CD4-positive, alpha-beta T cell treated with Interleukin-4 for 1 hour (primary cell): Measurements from ENCODE around the gene BMPR2.
"Not testable (repeated sequence)": the region's sequence is repeated elsewhere in the genome, so short reads cannot be mapped to it uniquely, and the experiment has no call there.

Experiments
- DNase-seq, 2 donors: peaks; one replicate each; pipeline ENCODE4 v3.0.0-alpha.2; 2020 to 2022

The BMPR2 gene

DNA sequence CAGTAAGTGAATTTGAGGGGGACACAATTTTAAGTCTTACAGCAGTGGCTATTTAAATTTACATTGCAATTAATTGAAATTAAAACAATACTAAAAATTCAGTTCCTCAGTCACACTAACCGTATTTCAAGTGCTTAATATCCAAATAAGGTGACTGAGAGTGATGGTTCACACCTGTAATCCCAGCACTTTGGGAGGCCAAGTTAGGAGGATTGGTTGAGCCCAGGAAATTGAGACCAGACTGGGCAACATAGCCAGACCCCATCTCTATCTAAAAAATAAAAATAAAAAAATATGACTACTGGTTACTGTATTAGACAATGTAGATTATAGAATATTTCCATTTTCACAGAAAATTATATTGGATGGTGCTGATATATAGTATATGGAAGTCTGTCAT, 79.0 kb downstream of the BMPR2 start:
- no peak for DNase-seq

DNA sequence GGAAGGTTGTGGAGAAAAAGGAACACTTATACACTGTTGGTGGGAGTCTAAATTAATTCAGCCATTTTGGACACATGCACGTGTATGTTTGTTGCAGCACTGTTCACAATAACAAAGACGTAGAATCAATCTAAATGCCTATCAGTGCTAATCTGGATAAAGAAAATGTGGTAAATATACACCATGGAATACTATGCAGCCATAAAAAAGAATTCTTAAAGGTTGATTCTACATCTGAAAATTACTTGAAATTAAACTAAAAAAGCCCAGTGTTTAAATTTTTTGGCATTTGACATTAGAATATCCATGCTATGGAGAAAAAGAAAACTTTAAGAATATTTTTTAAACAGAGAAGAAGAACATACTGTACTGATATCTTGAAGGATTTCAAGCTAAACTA, 84.0 kb downstream of the BMPR2 start:
- no peak for DNase-seq

GRCh38 chr2:202479090-202479489, 103.0 kb downstream of the BMPR2 start:
- DNase-seq: no peak

- DNase-seq: no peak
Measured at GRCh38 chr2:202479610-202480009, 103.5 kb downstream of the BMPR2 start.

DNA sequence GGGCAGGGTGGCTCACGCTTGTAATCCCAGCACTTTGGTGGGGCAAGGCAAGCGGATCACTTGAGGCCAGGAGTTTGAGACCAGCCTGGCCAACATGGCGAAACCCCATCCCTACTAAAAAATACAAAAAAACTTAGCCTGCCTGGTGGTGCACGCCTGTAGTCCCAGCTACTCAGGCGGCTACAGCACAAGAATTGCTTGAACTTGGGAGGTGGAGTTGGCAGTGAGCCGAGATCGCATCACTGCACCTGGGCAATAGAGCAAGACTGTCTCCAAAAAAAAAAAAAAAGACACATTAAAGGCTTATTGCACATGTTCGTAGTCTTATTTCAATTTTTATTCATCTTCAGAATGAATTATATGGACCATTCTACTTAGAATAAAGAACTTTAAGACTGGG, 110.2 kb downstream of the BMPR2 start:
- no peak for DNase-seq

DNA sequence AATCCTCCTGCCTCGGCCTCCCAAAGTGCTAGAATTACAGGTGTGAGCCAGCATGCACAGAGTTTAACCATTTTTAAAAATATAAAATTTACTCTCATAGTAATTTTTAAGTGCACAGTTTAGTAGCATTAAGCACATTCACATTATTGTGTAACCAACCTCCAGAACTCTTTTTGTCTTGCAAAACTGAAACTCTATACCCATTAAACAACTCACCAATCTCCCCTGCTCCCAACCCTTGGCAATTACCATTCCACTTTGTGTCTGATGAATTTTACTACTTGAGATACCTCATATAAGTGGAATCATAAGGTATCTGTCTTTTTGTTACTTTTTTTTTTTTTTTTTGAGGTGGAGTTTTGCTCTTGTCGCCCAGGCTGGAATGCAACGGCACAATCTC, 112.5 kb downstream of the BMPR2 start:
- no peak for DNase-seq

DNA sequence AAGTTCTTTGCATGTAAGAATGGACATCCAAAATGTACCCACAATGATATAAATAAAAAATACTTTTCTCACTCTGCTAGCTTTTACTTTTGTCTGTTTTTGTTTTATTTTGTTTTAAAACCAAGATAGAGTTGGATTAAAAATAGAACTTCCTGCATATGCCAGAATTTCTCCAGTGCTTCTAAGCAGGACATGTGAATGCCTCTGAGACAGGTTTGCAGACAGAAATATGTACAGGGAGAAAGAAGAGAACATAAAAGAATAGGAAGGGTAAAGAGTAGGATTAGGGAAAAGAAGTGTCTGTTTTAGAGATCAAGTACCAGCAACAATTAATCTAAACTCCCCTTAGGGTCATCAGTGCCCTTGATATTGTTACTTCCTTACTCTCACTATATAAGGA, 114.4 kb downstream of the BMPR2 start:
- no peak for DNase-seq

DNA sequence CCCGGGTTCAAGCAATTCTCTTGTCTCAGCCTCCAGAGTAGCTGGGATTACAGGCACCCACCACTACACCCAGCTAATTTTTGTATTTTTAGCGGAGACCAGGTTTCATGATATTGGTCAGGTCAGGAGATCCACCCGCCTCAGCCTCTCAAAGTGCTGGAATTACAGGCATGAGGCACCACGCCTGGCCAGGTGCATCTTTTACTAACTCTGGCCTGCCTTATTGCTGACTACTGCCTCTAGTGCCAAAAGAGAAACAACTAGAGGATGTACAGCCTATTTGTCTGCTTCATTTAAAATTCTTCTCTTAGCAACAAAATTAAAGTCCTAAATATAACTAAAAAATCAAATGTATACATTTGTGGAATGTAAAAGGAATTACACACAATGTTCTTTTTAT, 115.4 kb downstream of the BMPR2 start:
- no peak for DNase-seq

DNA sequence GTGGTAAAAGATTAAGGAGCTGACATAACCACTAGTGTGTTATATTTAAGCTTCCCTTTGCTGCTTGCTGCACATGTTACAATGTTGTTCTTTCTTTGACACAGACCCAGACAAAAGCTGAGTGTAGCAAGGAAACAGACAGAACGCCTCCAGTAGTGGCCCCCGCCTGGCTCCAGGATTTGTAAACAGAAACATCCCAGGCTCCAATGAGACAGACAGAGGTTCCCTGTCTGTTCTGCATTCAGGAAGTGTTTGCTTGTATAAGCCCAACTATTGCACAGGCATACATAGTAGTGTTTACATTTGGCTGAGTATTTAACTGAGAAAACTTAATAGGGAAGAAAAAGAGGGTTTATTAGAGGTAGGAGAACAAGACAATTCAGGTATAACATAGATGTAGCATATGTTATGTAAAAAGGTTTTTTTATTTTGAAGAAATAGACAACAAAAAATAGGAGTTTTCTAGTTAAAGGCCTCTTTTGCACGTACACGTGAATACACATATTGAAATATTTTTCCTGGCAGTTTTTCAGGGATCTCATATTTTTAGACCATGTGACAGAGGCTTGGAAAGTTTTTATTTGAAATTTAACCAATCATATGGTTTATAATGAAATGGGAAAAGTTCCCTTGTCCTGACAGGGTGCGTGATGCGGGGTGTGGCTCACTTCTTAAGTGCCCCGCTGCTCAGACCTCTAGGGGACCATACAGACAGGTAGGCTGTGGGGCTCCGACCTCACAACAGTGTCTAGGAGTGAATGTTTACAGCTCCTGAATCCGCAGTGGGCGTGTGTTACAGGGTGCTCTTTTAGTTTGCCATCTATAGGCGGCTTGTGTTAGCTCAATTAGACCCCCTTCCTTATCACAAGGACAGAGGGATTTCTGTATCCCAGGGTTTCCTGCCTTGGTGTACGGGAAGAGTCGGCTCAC, 118.4 kb downstream of the BMPR2 start:
- DNase-seq: no peak

DNA sequence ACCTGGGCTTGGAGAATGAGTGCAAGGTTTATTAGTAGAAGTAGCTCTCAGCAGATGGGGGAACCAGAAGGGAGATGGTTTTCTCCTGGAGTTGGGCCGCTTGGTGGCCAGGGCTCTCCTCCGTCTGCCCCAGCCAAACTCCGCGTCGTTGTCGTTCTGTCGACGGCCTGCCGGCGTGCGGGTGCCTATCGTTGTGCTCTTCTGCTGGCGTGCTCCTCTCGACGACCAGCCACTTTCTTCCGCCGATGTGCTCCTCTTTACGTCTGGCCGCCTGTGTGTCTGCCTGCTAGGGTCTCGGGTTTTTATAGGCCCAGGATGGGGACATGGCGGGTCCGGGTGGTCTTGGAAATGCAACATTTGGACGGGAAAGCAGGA, 119.1 kb downstream of the BMPR2 start:
- DNase-seq: no peak

DNA sequence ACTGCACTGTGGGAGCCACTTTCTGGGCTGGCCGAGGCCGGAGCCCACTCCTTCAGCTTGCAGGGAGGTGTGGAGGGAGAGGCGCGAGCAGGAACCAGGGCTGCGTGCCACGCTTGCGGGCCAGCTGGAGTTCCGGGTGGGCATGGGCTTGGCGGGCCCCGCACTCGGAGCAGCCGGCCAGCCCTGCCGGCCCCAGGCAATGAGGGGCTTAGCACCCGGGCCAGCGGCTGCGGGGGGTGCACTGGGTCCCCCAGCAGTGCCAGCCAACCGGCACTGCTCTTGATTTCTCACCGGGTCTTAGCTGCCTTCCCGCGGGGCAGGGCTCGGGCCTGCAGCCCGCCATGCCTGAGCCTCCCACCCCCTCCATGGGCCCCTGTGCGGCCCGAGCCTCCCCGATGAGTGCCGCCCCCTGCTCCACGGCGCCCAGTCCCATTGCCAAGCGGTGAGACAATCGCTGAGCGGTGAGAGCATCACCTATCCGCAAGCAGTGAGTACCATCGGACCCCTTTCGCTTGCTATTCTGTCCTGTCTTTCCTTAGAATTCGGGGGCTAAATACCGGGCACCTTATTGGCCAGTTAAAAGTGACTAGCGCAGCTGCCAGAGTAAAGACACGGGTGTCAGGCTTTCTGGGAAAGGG, 120.8 kb downstream of the BMPR2 start:
- DNase-seq: not testable (repeated sequence)

DNA sequence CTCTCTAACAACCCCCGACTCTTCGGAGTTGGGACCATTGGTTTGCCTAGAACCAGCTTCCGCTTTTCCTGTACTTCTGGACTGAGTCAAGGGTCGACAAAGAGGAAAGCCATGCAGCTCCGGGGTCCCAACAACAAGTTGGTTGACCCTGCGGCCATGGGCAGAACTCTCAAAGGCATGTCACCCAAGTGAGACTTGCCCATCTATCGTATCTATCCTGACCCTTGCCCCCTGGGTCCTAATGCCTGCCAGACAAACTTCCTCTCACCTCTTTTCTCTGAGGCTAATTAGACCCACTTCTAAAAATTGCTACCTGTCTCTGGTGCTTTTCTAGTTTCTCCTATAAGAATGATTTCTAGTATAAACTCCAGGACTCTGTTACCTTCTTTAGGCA, 121.3 kb downstream of the BMPR2 start:
- not testable (repeated sequence) for DNase-seq

- DNase-seq: not testable (repeated sequence)
Measured at GRCh38 chr2:202499841-202500240, 123.7 kb downstream of the BMPR2 start.

- DNase-seq: not testable (repeated sequence)
Measured at GRCh38 chr2:202503276-202503675, 127.1 kb downstream of the BMPR2 start.

- no peak for DNase-seq
Measured at GRCh38 chr2:202508686-202509085, 132.6 kb downstream of the BMPR2 start.

GRCh38 chr2:202510911-202511310, 134.8 kb downstream of the BMPR2 start:
- DNase-seq: no peak

DNA sequence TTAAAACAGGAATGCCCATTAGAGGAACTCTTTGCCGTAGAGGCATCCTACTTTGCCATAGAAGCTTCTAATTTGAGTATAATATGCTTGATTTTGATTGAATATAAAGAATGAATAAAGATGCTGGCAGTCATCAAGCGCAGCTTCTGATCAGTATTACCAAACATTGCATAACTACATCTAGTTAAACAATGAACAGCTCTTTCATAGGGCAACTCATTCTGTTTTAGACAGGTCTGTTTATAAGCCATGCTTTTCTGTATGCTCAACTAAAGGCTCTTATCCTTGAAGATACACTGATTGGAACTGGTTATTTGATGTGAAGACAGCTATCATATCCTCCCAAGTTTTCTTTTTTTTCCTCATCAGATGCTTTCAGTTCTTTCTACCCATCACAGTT, 136.0 kb downstream of the BMPR2 start:
- DNase-seq: no peak

GRCh38 chr2:202514732-202515131, 138.6 kb downstream of the BMPR2 start:
- DNase-seq: no peak

DNA sequence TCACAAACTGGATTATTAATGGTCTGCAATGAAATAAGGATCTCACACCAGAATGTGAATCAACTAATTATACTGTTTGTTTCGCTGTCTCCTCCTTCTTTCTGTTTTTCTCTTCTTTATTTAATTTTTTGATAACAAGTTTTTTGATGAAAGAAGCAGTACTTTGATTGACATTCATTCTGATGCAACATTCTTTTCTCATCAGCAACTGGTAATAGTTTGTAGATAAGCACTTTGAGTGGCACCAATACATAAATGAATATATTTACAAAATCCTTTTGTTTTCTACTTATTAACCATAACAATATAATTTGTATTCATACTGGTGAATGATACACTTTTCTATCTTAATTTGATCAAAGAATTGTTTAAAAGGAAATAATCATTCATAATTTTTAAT, 143.3 kb downstream of the BMPR2 start:
- DNase-seq: no peak

- DNase-seq: no peak
Measured at GRCh38 chr2:202521470-202521869, 145.3 kb downstream of the BMPR2 start.

- no peak for DNase-seq
Measured at GRCh38 chr2:202529389-202529788, 153.3 kb downstream of the BMPR2 start.

- DNase-seq: peak in 1 of 2 donors; percentile 4
Measured at GRCh38 chr2:202530038-202530437, 153.9 kb downstream of the BMPR2 start.

DNA sequence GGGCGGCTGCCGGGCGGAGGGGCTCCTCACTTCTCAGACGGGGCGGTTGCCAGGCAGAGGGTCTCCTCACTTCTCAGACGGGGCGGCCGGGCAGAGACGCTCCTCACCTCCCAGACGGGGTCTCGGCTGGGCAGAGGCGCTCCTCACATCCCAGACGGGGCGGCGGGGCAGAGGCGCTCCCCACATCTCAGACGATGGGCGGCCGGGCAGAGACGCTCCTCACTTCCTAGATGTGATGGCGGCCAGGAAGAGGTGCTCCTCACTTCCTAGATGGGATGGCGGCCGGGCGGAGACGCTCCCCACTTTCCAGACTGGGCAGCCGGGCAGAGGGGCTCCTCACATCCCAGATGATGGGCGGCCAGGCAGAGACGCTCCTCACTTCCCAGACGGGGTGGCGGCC, 159.2 kb downstream of the BMPR2 start:
- DNase-seq: not testable (repeated sequence)

- no peak for DNase-seq
Measured at GRCh38 chr2:202541137-202541536, 165.0 kb downstream of the BMPR2 start.
